GM19238 (cell line): Measurements from ENCODE around the gene POTEG.
"Not testable (repeated sequence)": the region's sequence is repeated elsewhere in the genome, so short reads cannot be mapped to it uniquely, and the experiment has no call there.

Experiments
- DNase-seq: peaks from one replicate; pipeline ENCODE4 v3.0.0; 2011; ENCODE audit warnings: low spot score; ENCODE audit not compliant: insufficient read length

Gene POTEG

GRCh38 chr14:19434241-19434640 lies at the start of gene POTEG:
Gene POTEG, minus strand, starts transcription at chr14:19434341. Its CDS starts 52 bp downstream, at chr14:19434289.
- not testable (repeated sequence) for DNase-seq

- DNase-seq, result not testable (repeated sequence)
Observed at GRCh38 chr14:19482093-19482492, 48.0 kb upstream of the POTEG start.

- DNase-seq, result not testable (repeated sequence)
Observed at GRCh38 chr14:19481421-19481820, 47.3 kb upstream of the POTEG start.

- DNase-seq, result not testable (repeated sequence)
Observed at GRCh38 chr14:19480491-19480890, 46.4 kb upstream of the POTEG start.

GRCh38 chr14:19445761-19446160 lies 11.6 kb upstream of the POTEG start:
- DNase-seq, result not testable (repeated sequence)

GRCh38 chr14:19439826-19440225 lies 5.7 kb upstream of the POTEG start:
- not testable (repeated sequence) for DNase-seq

- not testable (repeated sequence) for DNase-seq
Observed at GRCh38 chr14:19439219-19439618, 5.1 kb upstream of the POTEG start.

GRCh38 chr14:19437126-19437443 lies 2.9 kb upstream of the POTEG start:
- not testable (repeated sequence) for DNase-seq

- DNase-seq, result not testable (repeated sequence)
Observed at GRCh38 chr14:19436311-19437125, 2.4 kb upstream of the POTEG start.

GRCh38 chr14:19435852-19436251 lies 1.7 kb upstream of the POTEG start:
- DNase-seq, result not testable (repeated sequence)

GRCh38 chr14:19434891-19435290 lies 750 bp upstream of the POTEG start:
- not testable (repeated sequence) for DNase-seq

GRCh38 chr14:19433765-19434164 lies 376 bp downstream of the POTEG start:
- not testable (repeated sequence) for DNase-seq

GRCh38 chr14:19408519-19408918 lies 25.6 kb downstream of the POTEG start:
- not testable (repeated sequence) for DNase-seq

- not testable (repeated sequence) for DNase-seq
Observed at GRCh38 chr14:19402097-19402496, 32.0 kb downstream of the POTEG start.

GRCh38 chr14:19394727-19395126 lies 39.4 kb downstream of the POTEG start:
- DNase-seq, result not testable (repeated sequence)

- DNase-seq, result not testable (repeated sequence)
Observed at GRCh38 chr14:19390230-19390629, 43.9 kb downstream of the POTEG start.

- DNase-seq, result not testable (repeated sequence)
Observed at GRCh38 chr14:19388741-19389140, 45.4 kb downstream of the POTEG start.

- not testable (repeated sequence) for DNase-seq
Observed at GRCh38 chr14:19386996-19387395, 47.1 kb downstream of the POTEG start.

GRCh38 chr14:19386309-19386708 lies 47.8 kb downstream of the POTEG start:
- DNase-seq, result not testable (repeated sequence)

GRCh38 chr14:19384088-19384781 lies 49.9 kb downstream of the POTEG start:
- DNase-seq, result not testable (repeated sequence)

GRCh38 chr14:19383008-19383584 lies 51.0 kb downstream of the POTEG start:
- DNase-seq, result not testable (repeated sequence)

- not testable (repeated sequence) for DNase-seq
Observed at GRCh38 chr14:19380137-19380536, 54.0 kb downstream of the POTEG start.
